Activated CD4-positive, alpha-beta T cell treated with anti-CD3 and anti-CD28 coated beads for 36 hours (primary cell): ENCODE results near the gene TCERG1L. TPM values are rescaled to one million over a fixed set of nuclear protein-coding genes. Genes with fewer than 3 reads are reported as not detected.

ENCODE experiments used
- ATAC-seq: fragments of 200-7000 bp; cut with Tn5 transposase; one replicate; pipeline ENCODE4 v1.10.0; 2021; ENCODE audit warnings: mild to moderate bottlenecking, moderate library complexity
- CTCF ChIA-PET: fragments of 350-600 bp; sonication (Branson Sonifier 250); formaldehyde crosslinking; loops from one replicate; lab custom pipeline; 2021; ENCODE audit warnings: antibody characterized with exemption; lab: Charles Lee
- POLR2A ChIA-PET: fragments of 350-600 bp; sonication (Branson Sonifier 250); formaldehyde crosslinking; loops from one replicate; lab custom pipeline; 2021; ENCODE audit warnings: antibody characterized with exemption, inconsistent platforms; lab: Charles Lee
- DNase-seq: peaks from one replicate; pipeline ENCODE4 v3.0.0-alpha.2; 2020
- H3K27ac Mint-ChIP-seq: one replicate; pipeline ENCODE4 v1.8.0; 2021; ENCODE audit warnings: mixed read lengths
- H3K27me3 Mint-ChIP-seq: one replicate; pipeline ENCODE4 v1.8.0; 2021; ENCODE audit warnings: mixed read lengths
- H3K36me3 Mint-ChIP-seq: one replicate; pipeline ENCODE4 v1.8.0; 2021; ENCODE audit warnings: low read depth, mixed read lengths
- H3K4me1 Mint-ChIP-seq: one replicate; pipeline ENCODE4 v1.8.0; 2021; ENCODE audit warnings: mixed read lengths
- H3K4me3 Mint-ChIP-seq: one replicate; pipeline ENCODE4 v1.8.0; 2021; ENCODE audit warnings: mild to moderate bottlenecking, moderate library complexity, mixed read lengths
- H3K9me3 Mint-ChIP-seq: one replicate; pipeline ENCODE4 v1.8.0; 2021; ENCODE audit warnings: low read depth, mixed read lengths
- intact Hi-C, 2 experiments: fragments of 100-400 bp; cut with DNase I in 1 of 2; cut with micrococcal nuclease in 1 of 2; formaldehyde crosslinking; loops; one replicate each; pipeline versions ENCODE4 v1.14.2 to v1.15.1; 2022 to 2024; cut with DNase I, micrococcal nuclease
- total RNA-seq, 2 experiments: library from RNA; stranded (reverse); gene quantifications; one replicate each; pipeline ENCODE4 v1.2.3, GENCODE V29; 2021

The TCERG1L gene
- total RNA-seq, 2 experiments from 2014 or later, result 0.05 to 0.21 TPM

GRCh38 chr10:131174651-131175540 is 136.6 kb downstream of the TCERG1L start:
- H3K36me3 Mint-ChIP-seq, result no peaks in the 10 kb centered on the region
- peaks cover 2% of the 10 kb centered on the region for H3K9me3 Mint-ChIP-seq
- H3K27ac Mint-ChIP-seq, result no peak overlapping the region
- no peaks in the 10 kb centered on the region for H3K27me3 Mint-ChIP-seq
- ChIA-PET POLR2A (no interaction called here), CTCF (no interaction called here)
- DNase-seq, result no peak
- no peak for ATAC-seq
- no peak overlapping the region for H3K4me3 Mint-ChIP-seq
- intact Hi-C loops, result no loop called here
- no peaks in the 10 kb centered on the region for H3K4me1 Mint-ChIP-seq

GRCh38 chr10:131174211-131174565 is 137.3 kb downstream of the TCERG1L start:
- ATAC-seq, result no peak
- no peak overlapping the region for H3K27ac Mint-ChIP-seq
- ChIA-PET POLR2A (no interaction called here), CTCF (no interaction called here)
- H3K36me3 Mint-ChIP-seq, result no peaks in the 10 kb centered on the region
- peaks cover 2% of the 10 kb centered on the region for H3K9me3 Mint-ChIP-seq
- no peak for DNase-seq
- H3K4me3 Mint-ChIP-seq, result no peak overlapping the region
- no peaks in the 10 kb centered on the region for H3K4me1 Mint-ChIP-seq
- no peaks in the 10 kb centered on the region for H3K27me3 Mint-ChIP-seq
- intact Hi-C loops, result no loop called here

- intact Hi-C loops, result no loop called here
- no peak overlapping the region for H3K4me3 Mint-ChIP-seq
- H3K27me3 Mint-ChIP-seq, result no peaks in the 10 kb centered on the region
- ATAC-seq (no peak), DNase-seq (no peak)
- peaks cover 2% of the 10 kb centered on the region for H3K9me3 Mint-ChIP-seq
- POLR2A ChIA-PET, result no interaction called here
- H3K27ac Mint-ChIP-seq, result no peak overlapping the region
- CTCF ChIA-PET, result no interaction called here
- H3K4me1 Mint-ChIP-seq, result no peaks in the 10 kb centered on the region
- H3K36me3 Mint-ChIP-seq, result no peaks in the 10 kb centered on the region
These were observed 137.9 kb downstream of the TCERG1L start for GRCh38 chr10:131173484-131174210.

- ChIA-PET CTCF (interaction anchor here (0.6 kb wide), 1 partner anchor 254 kb away, joined by 4 read pairs; no protein-coding TSS in a partner anchor), POLR2A (no interaction called here)
- Mint-ChIP-seq H3K4me3 (no peak overlapping the region), H3K4me1 (no peaks in the 10 kb centered on the region), H3K27ac (no peak overlapping the region), H3K36me3 (no peaks in the 10 kb centered on the region), H3K9me3 (peaks cover 2% of the 10 kb centered on the region), H3K27me3 (no peaks in the 10 kb centered on the region)
- intact Hi-C loops, result no loop called here
- DNase-seq, result no peak
- no peak for ATAC-seq
These were observed 139.1 kb downstream of the TCERG1L start for GRCh38 chr10:131172433-131172832.

- no peak overlapping the region for H3K27ac Mint-ChIP-seq
- intact Hi-C loops, result no loop called here
- CTCF ChIA-PET, result no interaction called here
- no peaks in the 10 kb centered on the region for H3K9me3 Mint-ChIP-seq
- H3K36me3 Mint-ChIP-seq, result no peaks in the 10 kb centered on the region
- no peaks in the 10 kb centered on the region for H3K4me1 Mint-ChIP-seq
- no peaks in the 10 kb centered on the region for H3K27me3 Mint-ChIP-seq
- no peak for DNase-seq
- no peak for ATAC-seq
- no peak overlapping the region for H3K4me3 Mint-ChIP-seq
- POLR2A ChIA-PET, result no interaction called here
These were observed 142.4 kb downstream of the TCERG1L start for GRCh38 chr10:131169146-131169545.

- DNase-seq, result no peak
- Mint-ChIP-seq H3K36me3 (no peaks in the 10 kb centered on the region), H3K4me3 (no peak overlapping the region), H3K9me3 (no peaks in the 10 kb centered on the region), H3K4me1 (no peaks in the 10 kb centered on the region), H3K27me3 (no peaks in the 10 kb centered on the region), H3K27ac (no peak overlapping the region)
- no peak for ATAC-seq
- CTCF ChIA-PET, result no interaction called here
- intact Hi-C loops, result no loop called here
- POLR2A ChIA-PET, result no interaction called here
These were observed 143.2 kb downstream of the TCERG1L start for GRCh38 chr10:131168238-131168875.

- ATAC-seq (no peak), DNase-seq (no peak)
- H3K9me3 Mint-ChIP-seq, result no peaks in the 10 kb centered on the region
- no peak overlapping the region for H3K4me3 Mint-ChIP-seq
- intact Hi-C loops, result no loop called here
- H3K4me1 Mint-ChIP-seq, result peaks cover 8% of the 10 kb centered on the region
- no peak overlapping the region for H3K27ac Mint-ChIP-seq
- ChIA-PET POLR2A (no interaction called here), CTCF (no interaction called here)
- no peaks in the 10 kb centered on the region for H3K27me3 Mint-ChIP-seq
- no peaks in the 10 kb centered on the region for H3K36me3 Mint-ChIP-seq
These were observed 144.3 kb downstream of the TCERG1L start for GRCh38 chr10:131167036-131167860.

- no peaks in the 10 kb centered on the region for H3K9me3 Mint-ChIP-seq
- no peaks in the 10 kb centered on the region for H3K36me3 Mint-ChIP-seq
- no peak overlapping the region for H3K27ac Mint-ChIP-seq
- H3K4me3 Mint-ChIP-seq, result no peak overlapping the region
- H3K27me3 Mint-ChIP-seq, result no peaks in the 10 kb centered on the region
- intact Hi-C loops, result no loop called here
- peaks cover 8% of the 10 kb centered on the region for H3K4me1 Mint-ChIP-seq
- ChIA-PET CTCF (no interaction called here), POLR2A (no interaction called here)
- ATAC-seq (no peak), DNase-seq (no peak)
These were observed 145.0 kb downstream of the TCERG1L start for GRCh38 chr10:131166486-131166885.

GRCh38 chr10:131165092-131165491 is 146.4 kb downstream of the TCERG1L start:
- ChIA-PET CTCF (no interaction called here), POLR2A (interaction anchor here (0.6 kb wide), 1 partner anchor 130 kb away, joined by 6 read pairs; no protein-coding TSS in a partner anchor)
- no peaks in the 10 kb centered on the region for H3K9me3 Mint-ChIP-seq
- no peaks in the 10 kb centered on the region for H3K36me3 Mint-ChIP-seq
- no peak for ATAC-seq
- no peak for DNase-seq
- H3K4me1 Mint-ChIP-seq, result peaks cover 8% of the 10 kb centered on the region
- no peak overlapping the region for H3K4me3 Mint-ChIP-seq
- intact Hi-C loops, result no loop called here
- no peaks in the 10 kb centered on the region for H3K27me3 Mint-ChIP-seq
- H3K27ac Mint-ChIP-seq, result no peak overlapping the region

- DNase-seq, result no peak
- CTCF ChIA-PET, result interaction anchor here (1.0 kb wide), 1 partner anchor 9 kb away, joined by 3 read pairs; no protein-coding TSS in a partner anchor
- ATAC-seq, result no peak
- no peaks in the 10 kb centered on the region for H3K27me3 Mint-ChIP-seq
- H3K36me3 Mint-ChIP-seq, result no peaks in the 10 kb centered on the region
- POLR2A ChIA-PET, result no interaction called here
- peaks cover 8% of the 10 kb centered on the region for H3K4me1 Mint-ChIP-seq
- no peak overlapping the region for H3K4me3 Mint-ChIP-seq
- intact Hi-C loops, result no loop called here
- no peak overlapping the region for H3K27ac Mint-ChIP-seq
- no peaks in the 10 kb centered on the region for H3K9me3 Mint-ChIP-seq
These were observed 148.4 kb downstream of the TCERG1L start for GRCh38 chr10:131162866-131163843.
